ENCODE results near the gene PLCL2. TPM values are rescaled to one million over a fixed set of nuclear protein-coding genes. Genes with fewer than 3 reads are reported as not detected.

Gene PLCL2
- total RNA-seq, 1 experiment from 2014 or later = 32.1 TPM

DNA sequence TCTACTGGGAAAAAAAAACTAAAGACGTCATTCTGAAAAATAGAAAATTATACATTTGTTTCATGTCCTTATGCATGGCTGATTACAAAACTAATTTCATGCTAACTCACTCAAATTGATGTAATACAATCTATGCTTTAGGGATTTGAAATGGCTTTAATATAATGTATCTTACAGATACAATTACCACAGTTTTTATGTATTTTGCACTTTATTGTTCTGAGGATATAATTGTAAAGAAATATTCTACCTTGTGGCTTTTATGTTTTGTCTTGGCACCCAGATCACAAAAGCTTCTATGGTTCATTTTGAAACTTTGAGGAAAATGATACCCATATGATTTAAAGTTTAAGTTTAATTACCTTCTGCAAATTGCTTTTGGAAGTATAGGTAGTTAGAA is 122.5 kb downstream of the PLCL2 start:
- Mint-ChIP-seq H3K4me1 (peaks cover 28 to 32% of the 10 kb centered on the region in 2 experiments), H3K36me3 (ENCODE audit: insufficient read depth in 1 of 3, low read depth in 3 of 3) (peaks cover 0 to 24% (median 23%) of the 10 kb centered on the region in 3 experiments; a peak in 4 of 7 replicates), H3K4me3 (no peak overlapping the region), H3K9me3 (peaks cover 2 to 4% of the 10 kb centered on the region in 2 experiments; a peak in 2 of 5 replicates), H3K27me3 (ENCODE audit: low read depth) (peaks cover 52% of the 10 kb centered on the region), H3K27ac (no peak overlapping the region)
- H3K79me1 ChIP-seq (ENCODE audit: insufficient read depth, low read depth, low read length, poor library complexity, severe bottlenecking) = no peaks in the 10 kb centered on the region
- no peak overlapping the region for H2AK5ac ChIP-seq (ENCODE audit: insufficient read length, low read length)
- H3K9ac ChIP-seq (ENCODE audit: extremely low read depth, insufficient read length, low read length) = no peak overlapping the region
- H2BK12ac ChIP-seq (ENCODE audit: insufficient read length, low read depth, low read length) = no peak overlapping the region
- H2BK120ac ChIP-seq (ENCODE audit: low read depth, low read length, poor library complexity, severe bottlenecking) = no peak overlapping the region
- DNase-seq = no peak
- no peak overlapping the region for H3K14ac ChIP-seq (ENCODE audit: insufficient read depth, low read length)
- no peaks in the 10 kb centered on the region for H4K20me1 ChIP-seq (ENCODE audit: control insufficient read depth, insufficient read depth, insufficient read length)
- H3K27ac ChIP-seq (ENCODE audit: insufficient read length, low read depth, low read length) = no peak overlapping the region
- no peak overlapping the region for H4K8ac ChIP-seq (replicated peaks; ENCODE audit: insufficient read length, low read depth, low read length)
- H3K4me2 ChIP-seq (ENCODE audit: insufficient read depth, insufficient read length, low read length) = no peak overlapping the region
- TF ChIP-seq, protein P1, sequence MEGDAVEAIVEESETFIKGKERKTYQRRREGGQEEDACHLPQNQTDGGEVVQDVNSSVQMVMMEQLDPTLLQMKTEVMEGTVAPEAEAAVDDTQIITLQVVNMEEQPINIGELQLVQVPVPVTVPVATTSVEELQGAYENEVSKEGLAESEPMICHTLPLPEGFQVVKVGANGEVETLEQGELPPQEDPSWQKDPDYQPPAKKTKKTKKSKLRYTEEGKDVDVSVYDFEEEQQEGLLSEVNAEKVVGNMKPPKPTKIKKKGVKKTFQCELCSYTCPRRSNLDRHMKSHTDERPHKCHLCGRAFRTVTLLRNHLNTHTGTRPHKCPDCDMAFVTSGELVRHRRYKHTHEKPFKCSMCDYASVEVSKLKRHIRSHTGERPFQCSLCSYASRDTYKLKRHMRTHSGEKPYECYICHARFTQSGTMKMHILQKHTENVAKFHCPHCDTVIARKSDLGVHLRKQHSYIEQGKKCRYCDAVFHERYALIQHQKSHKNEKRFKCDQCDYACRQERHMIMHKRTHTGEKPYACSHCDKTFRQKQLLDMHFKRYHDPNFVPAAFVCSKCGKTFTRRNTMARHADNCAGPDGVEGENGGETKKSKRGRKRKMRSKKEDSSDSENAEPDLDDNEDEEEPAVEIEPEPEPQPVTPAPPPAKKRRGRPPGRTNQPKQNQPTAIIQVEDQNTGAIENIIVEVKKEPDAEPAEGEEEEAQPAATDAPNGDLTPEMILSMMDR (conservative IDR thresholded peaks at IDR 0.05) = no peak
- no CpG with 5 or more reads among the region's 1 CpG for WGBS (ENCODE audit: extremely low coverage, insufficient read length, low lambda C conversion rate)
- H3K23me2 ChIP-seq (ENCODE audit: insufficient read length, low read depth, low read length, poor library complexity, severe bottlenecking) = no peaks in the 10 kb centered on the region
- no peaks in the 10 kb centered on the region for H3K4me1 ChIP-seq (ENCODE audit: insufficient read depth, low read length)
- no peak overlapping the region for H2BK20ac ChIP-seq (ENCODE audit: low read depth, low read length, poor library complexity, severe bottlenecking)
- H4K5ac ChIP-seq (ENCODE audit: insufficient read length, low read depth, low read length) = no peak overlapping the region
- H3K56ac ChIP-seq (ENCODE audit: insufficient read length, low read depth, low read length) = no peak overlapping the region
- peaks cover 12% of the 10 kb centered on the region; the same call in 1 of the 2 replicates for H3K27me3 ChIP-seq (ENCODE audit: insufficient read depth, low read length)
- no peak overlapping the region for H3K4ac ChIP-seq (ENCODE audit: low read depth, low read length)
- H2BK5ac ChIP-seq (ENCODE audit: insufficient read length, low read length) = no peak overlapping the region
- no peaks in the 10 kb centered on the region for H3K79me2 ChIP-seq (ENCODE audit: insufficient read depth, low read length)
- H3K23ac ChIP-seq (ENCODE audit: insufficient read length, low read depth, low read length) = no peak overlapping the region
- no peaks in the 10 kb centered on the region for H3K9me3 ChIP-seq (ENCODE audit: control insufficient read depth, low read depth, low read length)
- H4K91ac ChIP-seq (ENCODE audit: insufficient read length, low read depth, low read length) = no peak overlapping the region
- H3T11ph ChIP-seq (ENCODE audit: low read length) = no peak overlapping the region
- no peak overlapping the region for H2BK15ac ChIP-seq (ENCODE audit: low read depth, low read length)
- H2AFZ ChIP-seq (ENCODE audit: low read length) = no peak overlapping the region
- H3K18ac ChIP-seq (ENCODE audit: insufficient read length, low read depth, low read length) = no peak overlapping the region
